ENCODE measurements around the gene CREB3L4. TPM values are rescaled to one million over a fixed set of nuclear protein-coding genes. Genes with fewer than 3 reads are reported as not detected.
"Not testable (repeated sequence)": the region's sequence is repeated elsewhere in the genome, so short reads cannot be mapped to it uniquely, and the experiment has no call there.

The CREB3L4 gene
- total RNA-seq, 3 donors from 2014 or later: 4.2 to 4.3 (median 4.3) TPM

DNA sequence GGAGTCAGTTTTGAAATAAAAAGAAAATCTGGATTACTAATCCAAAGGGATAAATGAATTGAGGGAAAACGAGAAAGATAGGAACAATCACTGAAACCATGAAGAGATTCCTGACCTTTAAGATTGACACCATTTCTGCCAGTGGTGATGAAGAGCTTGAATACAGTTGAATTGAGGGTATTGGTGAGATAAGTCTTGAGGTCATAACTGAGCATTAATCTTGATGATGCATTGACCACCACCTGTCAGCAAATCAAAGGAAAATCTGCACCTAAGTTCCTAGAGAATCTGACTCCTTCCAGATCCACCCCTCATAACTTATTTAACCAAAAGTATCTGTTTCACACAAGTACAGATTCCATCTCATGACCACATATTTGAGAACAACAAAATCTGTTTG, 44.4 kb downstream of the CREB3L4 start:
- no peaks in the 10 kb centered on the region for H3K4me1 Mint-ChIP-seq (ENCODE audit: low read depth)
- H3K4me3 Mint-ChIP-seq: no peak overlapping the region

GRCh38 chr1:154012543-154012942, 44.8 kb downstream of the CREB3L4 start:
- not testable (repeated sequence) for H3K4me1 Mint-ChIP-seq (ENCODE audit: low read depth); H3K27me3 Mint-ChIP-seq (ENCODE audit: low read depth); ATAC-seq; H3K36me3 Mint-ChIP-seq (ENCODE audit: insufficient read depth); H3K4me3 Mint-ChIP-seq; DNase-seq; H3K9me3 Mint-ChIP-seq

More for the DNA sequence above, 44.4 kb downstream of the CREB3L4 start:
- ATAC-seq (no peak), DNase-seq (no peak)
- no peaks in the 10 kb centered on the region for H3K36me3 Mint-ChIP-seq (ENCODE audit: insufficient read depth)
- H3K27me3 Mint-ChIP-seq (ENCODE audit: low read depth): no peaks in the 10 kb centered on the region
- no peaks in the 10 kb centered on the region for H3K9me3 Mint-ChIP-seq

DNA sequence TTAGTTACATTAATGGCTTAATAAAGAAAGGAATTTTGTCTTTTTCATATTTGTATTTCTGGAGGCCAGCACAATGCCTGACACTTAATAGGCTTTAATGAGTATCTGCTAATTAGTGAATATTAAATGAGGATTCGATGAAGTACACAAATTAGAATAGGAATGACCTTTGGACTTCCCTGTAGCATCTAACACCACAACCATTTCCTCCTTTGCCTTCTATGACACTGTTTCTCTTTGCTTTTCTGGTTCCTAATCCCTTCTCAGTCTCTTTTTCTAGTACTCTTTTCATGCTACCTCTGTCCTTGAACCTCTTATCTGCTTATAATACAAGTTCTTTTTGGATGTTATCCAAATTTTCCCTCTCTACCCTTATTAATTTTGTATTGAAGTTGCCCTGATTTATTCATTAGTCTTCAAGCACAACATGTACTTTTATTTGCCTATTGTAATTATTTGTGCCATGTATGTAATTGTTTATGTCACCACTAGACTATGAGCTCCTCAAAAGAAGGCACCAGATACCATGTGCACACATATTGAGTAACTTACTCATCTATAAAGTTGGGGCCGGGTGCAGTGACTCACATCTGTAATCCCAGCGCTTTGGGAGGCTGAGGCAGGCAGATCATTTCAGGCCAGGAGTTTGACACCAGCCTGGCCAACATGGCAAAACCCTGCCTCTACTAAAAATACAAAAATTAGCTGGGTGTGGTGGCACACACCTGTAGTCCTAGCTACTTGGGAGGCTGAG, 46.6 kb downstream of the CREB3L4 start:
- DNase-seq (no peak), ATAC-seq (no peak)
- Mint-ChIP-seq H3K9me3 (no peaks in the 10 kb centered on the region), H3K4me1 (ENCODE audit: low read depth) (no peaks in the 10 kb centered on the region), H3K27me3 (ENCODE audit: low read depth) (no peaks in the 10 kb centered on the region), H3K4me3 (no peak overlapping the region), H3K36me3 (ENCODE audit: insufficient read depth) (no peaks in the 10 kb centered on the region)

GRCh38 chr1:154019269-154019668, 51.6 kb downstream of the CREB3L4 start:
- no peaks in the 10 kb centered on the region for H3K36me3 Mint-ChIP-seq (ENCODE audit: insufficient read depth)
- no peaks in the 10 kb centered on the region for H3K9me3 Mint-ChIP-seq
- H3K4me1 Mint-ChIP-seq (ENCODE audit: low read depth): no peaks in the 10 kb centered on the region
- ATAC-seq: no peak
- DNase-seq: no peak
- H3K4me3 Mint-ChIP-seq: no peak overlapping the region
- no peaks in the 10 kb centered on the region for H3K27me3 Mint-ChIP-seq (ENCODE audit: low read depth)

- no peak for ATAC-seq
- Mint-ChIP-seq H3K4me3 (no peak overlapping the region), H3K9me3 (no peaks in the 10 kb centered on the region), H3K4me1 (ENCODE audit: low read depth) (no peaks in the 10 kb centered on the region), H3K36me3 (ENCODE audit: insufficient read depth) (no peaks in the 10 kb centered on the region), H3K27me3 (ENCODE audit: low read depth) (no peaks in the 10 kb centered on the region)
- DNase-seq: no peak
Measured at GRCh38 chr1:154019940-154020339, 52.2 kb downstream of the CREB3L4 start.

Other genes with a start within 250 kb of the CREB3L4 start
- gene INTS3, start 239.9 kb upstream of the CREB3L4 start, total RNA-seq: 10 to 100 TPM; 46.9 to 49.4 (median 48.5) TPM
- gene SLC27A3, start 192.5 kb upstream of the CREB3L4 start, total RNA-seq: 1 to 10 TPM; 3.8 to 6.0 (median 6.0) TPM
- gene GATAD2B, start 44.9 kb upstream of the CREB3L4 start, total RNA-seq: 10 to 100 TPM; 57.3 to 58.3 (median 57.7) TPM
- gene DENND4B, start 21.2 kb upstream of the CREB3L4 start, total RNA-seq: 100 to 1,000 TPM; 110 to 117 (median 115) TPM
- 10 to 100 TPM; 43.7 to 56.0 (median 51.7) TPM for gene CRTC2, start 9.3 kb upstream of the CREB3L4 start, total RNA-seq
- gene SLC39A1, start 4.4 kb upstream of the CREB3L4 start, total RNA-seq: 10 to 100 TPM; 72.6 to 79.3 (median 73.9) TPM
- 100 to 1,000 TPM; 257 to 294 (median 273) TPM for gene JTB, start 9.8 kb downstream of the CREB3L4 start, total RNA-seq
- gene RAB13, start 18.4 kb downstream of the CREB3L4 start, total RNA-seq: 10 to 100 TPM in 1 of 3 donors, 1 to 10 TPM in 2; 7.0 to 16.0 (median 9.3) TPM
- gene RPS27, start 22.9 kb downstream of the CREB3L4 start, total RNA-seq: 1,000 to 10,000 TPM; 2,132 to 2,236 (median 2,176) TPM
- gene NUP210L, start 187.2 kb downstream of the CREB3L4 start, total RNA-seq: under 1 TPM; 0.05 to 0.08 (median 0.08) TPM
- gene TPM3, start 224.2 kb downstream of the CREB3L4 start, total RNA-seq: 100 to 1,000 TPM; 788 to 834 (median 808) TPM
- not detected for gene CFAP141, start 238.4 kb downstream of the CREB3L4 start, total RNA-seq